ENCODE data around the gene TACC3. TPM values are rescaled to one million over a fixed set of nuclear protein-coding genes. Genes with fewer than 3 reads are reported as not detected.

TACC3 gene
- total RNA-seq, 3 donors from 2014 or later, result 4.1 to 7.8 (median 4.9) TPM

GRCh38 chr4:1759818-1760223, 38.5 kb downstream of the TACC3 start:
- H3K4me1 ChIP-seq, result peaks cover 0 to 6% of the 10 kb centered on the region in 2 donors
- H3K9me3 ChIP-seq, result no peaks in the 10 kb centered on the region
- H3K27ac ChIP-seq, result no peak overlapping the region
- no peak for TF ChIP-seq POLR2AphosphoS5 (IDR thresholded peaks at IDR 0.05)
- no peak for TF ChIP-seq POLR2A (IDR thresholded peaks at IDR 0.05)
- TF ChIP-seq CTCF (IDR thresholded peaks at IDR 0.05), result no peak
- DNase-seq (ENCODE audit: low spot score in 2 of 2), result no peak
- intact Hi-C loops (cut with DNase I; ENCODE audit: low total_unique reads), result loop anchor here (5.0 to 10.0 kb wide), 2 partner anchors 145 to 823 kb away; no protein-coding TSS in a partner anchor
- H3K27me3 ChIP-seq, result no peaks in the 10 kb centered on the region
- H3K36me3 ChIP-seq, result no peaks in the 10 kb centered on the region
- no peak overlapping the region for H3K4me3 ChIP-seq

DNA sequence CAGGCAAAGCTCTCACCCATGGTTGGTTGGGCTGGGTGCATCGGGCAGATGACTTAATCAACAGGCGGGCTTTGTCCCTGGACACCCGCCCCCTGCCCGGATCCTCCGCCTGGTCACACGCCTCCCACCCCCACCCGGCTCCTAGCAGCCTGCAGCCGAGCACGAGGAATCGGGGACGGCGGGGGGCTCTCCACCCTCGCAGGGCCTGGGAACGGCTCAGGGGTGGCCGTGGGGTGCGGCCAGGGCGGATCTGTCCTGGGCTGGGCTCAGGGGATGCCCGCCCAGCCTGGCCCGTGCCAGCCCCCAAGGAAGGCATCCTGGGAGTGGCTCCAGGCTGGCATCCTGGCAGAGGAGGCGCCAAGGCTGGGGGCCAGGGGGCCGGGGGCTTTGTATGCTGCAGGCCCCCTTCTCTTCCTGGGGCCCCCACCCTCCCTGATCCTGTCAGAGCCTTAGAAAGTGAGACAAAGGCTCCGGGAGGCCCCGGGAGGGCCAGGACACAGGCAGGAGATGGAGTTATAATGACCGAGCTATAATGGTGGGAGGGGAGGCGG, 39.3 kb downstream of the TACC3 start:
- TF ChIP-seq POLR2AphosphoS5 (IDR thresholded peaks at IDR 0.05) (no peak), POLR2A (IDR thresholded peaks at IDR 0.05) (no peak), CTCF (IDR thresholded peaks at IDR 0.05) (no peak)
- H3K27ac ChIP-seq, result no peak overlapping the region
- no peak overlapping the region for H3K4me3 ChIP-seq
- intact Hi-C loops (cut with DNase I; ENCODE audit: low total_unique reads), result loop anchor here (5.0 kb wide), 1 partner anchor 823 kb away; no protein-coding TSS in a partner anchor
- no peak for DNase-seq (ENCODE audit: low spot score in 2 of 2)
- H3K36me3 ChIP-seq, result no peaks in the 10 kb centered on the region
- H3K9me3 ChIP-seq, result no peaks in the 10 kb centered on the region
- peaks cover 0 to 6% of the 10 kb centered on the region in 2 donors for H3K4me1 ChIP-seq
- no peaks in the 10 kb centered on the region for H3K27me3 ChIP-seq

DNA sequence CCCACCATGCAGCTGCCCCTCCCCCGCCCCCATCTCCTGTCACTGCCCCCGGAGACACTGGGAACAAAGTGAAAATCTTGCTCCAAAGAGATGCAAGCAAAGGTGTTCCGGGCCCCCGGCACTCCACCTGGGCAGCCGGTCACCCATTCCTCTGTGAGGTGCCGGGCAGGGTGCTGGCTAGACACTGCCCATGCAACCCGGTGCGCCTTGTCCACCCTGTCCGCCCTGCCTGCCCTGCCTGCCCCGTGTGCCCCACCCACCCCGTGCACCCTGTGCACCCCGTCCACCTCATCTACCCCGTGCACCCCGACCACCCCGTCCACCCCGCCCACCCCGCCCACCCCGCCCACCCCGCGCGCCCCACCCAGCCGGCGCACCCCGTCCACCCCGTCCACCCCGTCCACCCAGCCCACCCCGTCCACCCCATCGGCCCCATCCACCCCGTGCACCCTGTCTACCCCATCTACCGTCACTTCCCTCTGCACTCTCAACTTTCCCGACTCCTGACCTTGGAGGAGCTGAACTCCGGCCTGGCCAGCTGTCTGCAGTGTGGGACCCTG, 39.9 kb downstream of the TACC3 start:
- no peak for DNase-seq (ENCODE audit: low spot score in 2 of 2)
- Histone ChIP-seq H3K36me3 (no peaks in the 10 kb centered on the region), H3K4me1 (peaks cover 0 to 6% of the 10 kb centered on the region in 2 donors), H3K9me3 (no peaks in the 10 kb centered on the region), H3K4me3 (no peak overlapping the region), H3K27me3 (no peaks in the 10 kb centered on the region), H3K27ac (no peak overlapping the region)
- no peak for TF ChIP-seq CTCF (IDR thresholded peaks at IDR 0.05)
- no peak for TF ChIP-seq POLR2A (IDR thresholded peaks at IDR 0.05)
- TF ChIP-seq POLR2AphosphoS5 (IDR thresholded peaks at IDR 0.05), result no peak
- intact Hi-C loops (cut with DNase I; ENCODE audit: low total_unique reads), result loop anchor here (5.0 kb wide), 1 partner anchor 824 kb away; no protein-coding TSS in a partner anchor

- DNase-seq (ENCODE audit: low spot score in 2 of 2), result no peak
- Histone ChIP-seq H3K9me3 (no peaks in the 10 kb centered on the region), H3K27ac (no peak overlapping the region), H3K4me3 (no peak overlapping the region), H3K27me3 (peaks cover 0 to 4% of the 10 kb centered on the region in 2 donors), H3K36me3 (no peaks in the 10 kb centered on the region), H3K4me1 (peaks cover 0 to 6% of the 10 kb centered on the region in 2 donors)
- TF ChIP-seq CTCF (IDR thresholded peaks at IDR 0.05), result no peak
- no peak for TF ChIP-seq POLR2AphosphoS5 (IDR thresholded peaks at IDR 0.05)
- TF ChIP-seq POLR2A (IDR thresholded peaks at IDR 0.05), result no peak
- intact Hi-C loops (cut with DNase I; ENCODE audit: low total_unique reads), result loop anchor here (5.0 kb wide), 1 partner anchor 825 kb away; no protein-coding TSS in a partner anchor
Measured at GRCh38 chr4:1762264-1763010, 41.1 kb downstream of the TACC3 start.
